Gastroesophageal sphincter (tissue), 3 donors: Measurements from ENCODE around the gene NUDT14.

Experiments used
- CTCF ChIP-seq, 4 experiments: fragments of 200-600 bp in 2 of 4; fragments of 450-650 bp in 2 of 4; sonication (generic) in 1 of 4; IDR thresholded peaks; one replicate each; pipeline ENCODE4 v1.5.1; 2017 to 2019; ENCODE audit warnings: antibody characterized with exemption in 4 of 4, mild to moderate bottlenecking in 2 of 4, moderate library complexity in 2 of 4
- POLR2A ChIP-seq, 2 donors: fragments of 450-650 bp; IDR thresholded peaks; one replicate each; pipeline ENCODE4 v1.6.1; 2017; ENCODE audit warnings: antibody characterized with exemption in 2 of 2, mild to moderate bottlenecking in 2 of 2, moderate library complexity in 1 of 2
- POLR2AphosphoS5 ChIP-seq: sonication (generic); formaldehyde crosslinking; IDR thresholded peaks from one replicate; pipeline ENCODE4 v1.6.1; 2017; ENCODE audit warnings: antibody characterized with exemption

GRCh38 chr14:105203701-105204100, 22.6 kb upstream of the NUDT14 start:
- TF ChIP-seq CTCF (IDR thresholded peaks at IDR 0.05) (no peak), POLR2A (IDR thresholded peaks at IDR 0.05) (no peak), POLR2AphosphoS5 (no peak)
